ENCODE measurements around the gene ETS1.

ETS1 gene, protein sequence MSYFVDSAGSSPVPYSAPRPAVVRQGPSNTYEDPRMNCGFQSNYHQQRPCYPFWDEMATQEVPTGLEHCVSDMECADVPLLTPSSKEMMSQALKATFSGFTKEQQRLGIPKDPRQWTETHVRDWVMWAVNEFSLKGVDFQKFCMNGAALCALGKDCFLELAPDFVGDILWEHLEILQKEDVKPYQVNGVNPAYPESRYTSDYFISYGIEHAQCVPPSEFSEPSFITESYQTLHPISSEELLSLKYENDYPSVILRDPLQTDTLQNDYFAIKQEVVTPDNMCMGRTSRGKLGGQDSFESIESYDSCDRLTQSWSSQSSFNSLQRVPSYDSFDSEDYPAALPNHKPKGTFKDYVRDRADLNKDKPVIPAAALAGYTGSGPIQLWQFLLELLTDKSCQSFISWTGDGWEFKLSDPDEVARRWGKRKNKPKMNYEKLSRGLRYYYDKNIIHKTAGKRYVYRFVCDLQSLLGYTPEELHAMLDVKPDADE

DNA sequence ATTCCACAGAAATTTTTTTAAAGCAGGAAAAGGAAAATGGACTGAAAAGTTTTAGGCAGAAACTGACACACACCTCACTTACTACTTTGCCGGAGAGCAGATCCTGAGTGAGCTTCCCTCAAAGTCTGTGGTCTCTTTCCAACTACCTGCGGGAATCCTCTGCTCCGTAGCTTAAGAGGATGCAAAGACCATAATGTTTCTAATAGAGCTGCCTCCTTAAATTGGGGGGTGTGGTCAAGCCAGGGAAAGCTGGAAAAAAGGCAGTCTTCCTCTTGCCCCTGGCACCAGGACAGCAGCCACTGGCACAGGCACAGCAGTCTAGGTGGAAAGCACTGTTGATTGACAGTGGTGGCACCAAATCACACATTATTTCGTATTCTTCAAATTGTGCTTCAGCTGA is at the start of gene ETS1:
ETS1 (minus strand) TSS at position 144 of the 400 bp plus-strand sequence. CDS start 14,428 bp downstream, outside the sequence.
- DNase-seq = no peak

DNA sequence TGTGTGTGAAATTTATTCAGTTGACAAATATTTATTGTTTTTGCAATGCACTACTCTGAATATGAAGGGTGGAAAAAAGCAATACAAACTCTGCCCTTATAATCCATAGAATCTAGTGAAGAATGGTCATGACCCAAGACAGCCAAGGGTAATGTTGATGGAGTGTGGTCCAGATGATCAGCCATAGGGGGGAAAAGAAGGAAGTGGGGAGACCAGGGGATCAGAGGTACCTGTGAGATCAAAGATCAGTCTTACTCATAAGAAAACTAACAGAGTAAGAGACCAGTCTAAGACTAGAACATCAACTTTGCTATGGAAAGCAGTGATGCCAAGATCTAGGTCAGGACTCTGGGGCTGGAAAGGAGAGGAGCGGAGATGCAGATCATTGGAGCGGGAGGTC is 47.0 kb upstream of the ETS1 start:
- DNase-seq = no peak

DNA sequence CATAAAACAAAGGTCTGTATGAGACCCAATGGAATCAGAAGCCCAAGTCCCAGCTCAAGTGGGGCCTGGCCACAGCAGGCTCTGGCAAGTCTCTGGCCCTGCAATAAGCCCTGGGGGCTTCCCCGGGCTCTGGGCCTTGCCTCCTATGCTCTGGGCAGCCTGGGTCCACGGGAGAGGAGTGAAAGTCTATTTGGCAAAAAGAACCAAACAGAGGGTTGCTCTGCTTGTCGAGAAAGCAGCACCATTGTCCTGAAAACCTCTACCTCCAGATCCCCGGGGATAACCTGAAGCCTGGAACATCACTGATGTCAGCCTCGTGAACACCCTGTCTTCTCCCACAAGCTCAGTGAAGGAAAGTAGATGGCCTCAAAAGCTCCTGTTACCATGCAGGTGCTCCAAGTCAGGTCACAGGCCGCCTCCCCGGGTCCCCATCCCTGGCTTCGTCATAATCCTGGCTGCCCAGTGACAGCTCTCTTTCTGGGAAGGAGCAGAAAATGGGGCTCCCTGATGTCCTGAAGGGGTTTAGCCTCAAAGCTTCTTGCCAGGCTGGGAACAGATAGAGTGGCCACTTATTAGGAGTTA is 46.1 kb upstream of the ETS1 start:
- DNase-seq = no peak

DNA sequence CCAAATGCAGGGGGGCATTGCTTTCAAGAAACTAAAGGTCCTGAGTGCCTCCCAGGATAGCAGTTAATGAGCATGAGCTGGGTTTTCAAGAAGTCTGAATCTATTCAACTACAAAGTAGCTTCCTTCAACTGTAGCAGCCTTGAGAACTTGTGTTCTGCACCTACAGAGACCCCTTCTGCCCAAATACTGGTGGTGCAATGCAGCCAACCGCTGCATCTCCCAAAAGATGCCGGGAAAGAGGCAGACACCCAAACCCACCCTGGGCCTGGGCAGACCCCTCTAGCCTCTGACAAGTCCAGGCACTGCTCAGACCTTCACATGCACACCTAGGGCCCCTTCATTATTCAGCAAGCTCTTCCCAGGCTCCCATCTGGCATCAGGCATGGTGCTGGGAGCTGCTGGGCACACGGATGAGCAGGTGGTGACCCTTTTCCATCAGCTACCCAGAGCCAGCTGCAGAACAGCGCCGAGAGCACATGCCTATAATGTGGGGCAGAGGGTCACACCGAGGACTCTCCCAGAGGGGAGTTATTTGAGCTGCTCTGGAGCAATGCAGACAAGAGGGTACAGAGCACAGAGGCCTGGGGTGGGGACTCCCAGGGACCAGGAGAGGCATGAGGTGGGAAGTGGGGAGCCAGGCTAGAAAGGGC is 44.9 kb upstream of the ETS1 start:
- DNase-seq = peak in 4 of 56 donors; percentile 1 to 15 (median 8)

DNA sequence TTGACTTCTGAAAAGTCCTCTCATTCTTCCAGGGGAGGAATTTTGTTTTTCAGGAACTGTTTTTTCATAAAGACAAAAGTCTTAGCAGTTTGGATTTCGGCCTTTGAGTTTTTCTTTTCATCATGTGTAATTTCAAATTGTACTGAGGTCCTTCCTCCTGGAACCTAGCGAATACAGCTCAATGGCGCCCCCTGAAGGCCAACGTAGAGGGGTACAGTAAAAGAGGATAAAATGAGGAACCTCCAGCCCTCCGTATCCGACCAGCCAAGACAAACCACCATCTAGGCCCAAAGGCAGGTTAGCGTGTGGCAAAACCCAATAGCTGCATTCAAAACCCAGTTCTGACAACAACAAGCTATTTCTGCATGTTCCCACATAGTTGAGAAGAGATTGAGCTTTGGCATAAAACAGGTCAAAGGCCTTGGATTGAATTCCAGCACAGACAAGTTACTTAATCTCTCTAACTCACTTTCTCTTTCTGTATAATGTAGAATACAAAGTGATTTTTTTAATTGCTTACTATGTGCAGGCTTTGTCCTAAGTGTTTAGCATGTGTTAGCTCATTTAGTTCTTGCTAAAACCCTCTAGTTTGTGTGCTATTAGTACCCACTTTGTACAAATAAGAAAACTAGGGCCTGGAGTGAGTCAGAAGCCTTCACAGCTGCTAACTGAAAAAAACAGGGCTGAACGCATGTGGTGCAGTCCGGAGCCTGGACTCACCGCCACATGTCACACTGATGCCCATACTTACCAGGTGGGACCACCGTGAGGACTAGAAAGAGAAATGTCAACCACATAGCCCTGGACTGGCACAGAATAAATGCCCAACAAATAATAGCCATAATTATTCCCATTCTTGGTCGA is 43.2 kb upstream of the ETS1 start:
- DNase-seq = peak in 49 of 56 donors; percentile 8 to 85 (median 46)

DNA sequence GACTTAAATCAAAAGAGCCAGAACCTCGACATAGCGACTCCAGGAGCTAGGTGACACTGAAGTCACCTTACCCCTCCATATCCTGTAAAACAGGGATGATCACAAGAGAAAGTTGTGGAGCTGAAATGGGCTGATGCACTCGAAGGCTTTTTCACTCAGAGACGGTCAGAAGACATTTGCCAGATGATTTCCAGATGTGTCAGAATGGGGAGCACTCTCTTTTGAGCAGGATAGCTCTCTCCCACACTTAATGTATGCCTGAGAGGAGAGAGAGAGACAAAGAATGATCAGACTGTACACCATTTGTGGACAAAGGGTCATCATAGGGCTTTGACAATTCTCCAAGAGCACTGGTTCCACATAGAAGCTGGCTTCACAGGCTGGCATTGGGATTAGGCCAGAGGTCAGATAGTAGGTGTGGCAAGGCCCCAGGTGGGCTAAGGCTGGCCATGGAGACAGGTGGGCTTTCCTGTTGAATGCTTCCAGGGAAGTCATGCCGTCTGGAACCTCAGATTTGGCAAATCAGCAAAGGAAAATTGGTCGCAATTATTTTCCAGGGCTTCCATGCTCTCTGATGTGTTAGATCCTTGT is 42.3 kb upstream of the ETS1 start:
- no peak for DNase-seq

DNA sequence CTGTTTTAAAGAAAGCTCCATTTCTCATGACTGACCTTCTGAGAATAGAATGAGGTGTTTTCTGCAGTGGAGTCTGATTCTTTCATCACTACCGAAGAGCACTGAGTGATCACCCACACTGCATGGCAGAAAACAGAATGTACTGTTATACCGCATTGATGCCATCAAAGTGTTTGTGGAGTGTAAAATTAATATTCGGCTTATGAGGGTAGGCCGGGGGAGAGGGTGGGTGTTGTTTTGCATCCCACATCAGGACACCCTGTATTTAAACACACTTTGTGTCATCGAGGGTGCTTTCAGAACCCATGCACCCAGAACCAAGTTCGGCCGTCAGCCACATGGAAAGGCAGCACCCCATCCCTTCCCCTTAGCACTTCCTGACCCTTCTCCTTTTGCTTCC is 41.3 kb upstream of the ETS1 start:
- DNase-seq = no peak

DNA sequence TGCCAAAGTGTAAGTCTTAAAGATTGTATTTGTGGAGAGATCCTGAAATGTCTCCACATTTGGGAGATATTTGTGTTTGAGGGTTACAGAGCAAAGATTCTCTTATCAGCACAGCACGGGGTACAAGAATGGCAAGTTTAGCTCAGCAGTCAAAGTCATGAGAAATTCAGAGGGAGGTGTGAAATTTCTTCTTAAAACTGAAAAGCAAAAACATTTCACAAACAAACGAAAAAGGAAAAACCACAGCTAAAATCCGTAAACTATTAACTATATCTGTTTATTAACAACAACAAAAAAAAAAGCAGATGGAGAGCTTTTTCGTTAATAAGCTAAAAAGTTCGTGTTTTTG is 40.9 kb upstream of the ETS1 start:
- no peak for DNase-seq

DNA sequence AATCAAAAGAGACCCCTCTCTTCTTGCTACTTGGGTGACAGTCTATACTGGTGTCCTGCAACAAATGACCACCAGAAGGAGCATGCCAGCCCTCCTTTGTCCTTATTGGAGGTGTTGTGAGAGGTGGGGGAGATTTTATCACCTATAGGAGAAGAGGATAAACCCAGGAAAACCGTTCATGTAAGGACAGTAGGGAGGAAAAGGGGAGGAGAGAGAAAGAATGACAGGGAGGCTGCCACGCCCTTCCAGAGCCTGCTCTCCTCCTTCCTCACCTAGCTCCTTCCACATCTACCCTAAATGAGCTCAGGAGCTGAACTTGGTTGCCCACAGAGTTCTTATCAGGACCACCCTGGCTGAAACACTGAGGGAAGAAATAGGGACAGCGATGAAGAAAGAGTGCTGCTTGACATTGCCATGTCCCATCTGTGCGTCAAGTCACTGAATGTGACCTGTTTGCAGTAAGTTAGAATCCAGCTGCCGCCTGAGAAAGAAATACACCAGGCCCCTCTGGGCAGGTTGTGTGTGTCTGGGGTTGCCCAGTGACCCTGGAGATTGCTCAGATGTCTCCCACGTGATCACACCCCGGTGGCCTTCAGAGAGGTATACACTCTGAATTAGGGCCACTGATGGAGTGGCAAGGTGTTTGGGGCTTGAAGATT is 40.4 kb upstream of the ETS1 start:
- DNase-seq = no peak

DNA sequence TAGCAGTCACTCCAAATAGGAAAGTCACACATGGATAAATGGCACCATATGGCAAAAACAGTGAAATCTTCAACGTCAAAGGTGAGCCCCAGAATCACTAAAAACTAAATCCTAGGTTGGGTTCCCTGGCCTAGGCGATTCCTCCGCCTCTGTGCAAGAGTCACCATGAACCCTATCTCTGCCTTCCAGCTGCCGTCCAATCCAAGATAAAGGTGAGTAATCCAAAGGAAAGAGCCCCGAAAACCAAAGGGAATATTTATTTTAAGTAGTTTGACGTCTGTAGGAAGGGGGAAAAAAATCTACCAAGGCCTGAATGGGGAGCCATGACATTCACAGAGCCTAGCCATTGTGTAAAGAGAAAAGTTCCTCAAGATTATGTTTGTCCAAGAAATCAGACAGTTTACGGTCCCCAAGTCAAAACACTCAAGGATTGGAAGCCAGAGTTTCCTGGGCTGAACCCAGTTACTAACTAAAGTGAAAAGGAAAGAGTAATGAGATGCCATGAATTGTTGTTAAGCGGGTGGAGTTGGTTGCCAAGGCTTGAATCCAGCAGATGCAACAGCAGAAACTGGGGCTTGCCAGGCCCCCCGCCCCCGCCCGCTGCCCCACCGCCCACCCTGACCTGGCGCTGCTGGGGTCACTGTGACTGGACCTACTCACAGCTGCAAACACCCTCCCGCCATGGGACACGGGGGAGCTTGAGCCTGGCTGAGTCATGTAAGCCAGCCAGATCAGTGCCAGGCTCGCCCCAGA is 39.7 kb upstream of the ETS1 start:
- no peak for DNase-seq

DNA sequence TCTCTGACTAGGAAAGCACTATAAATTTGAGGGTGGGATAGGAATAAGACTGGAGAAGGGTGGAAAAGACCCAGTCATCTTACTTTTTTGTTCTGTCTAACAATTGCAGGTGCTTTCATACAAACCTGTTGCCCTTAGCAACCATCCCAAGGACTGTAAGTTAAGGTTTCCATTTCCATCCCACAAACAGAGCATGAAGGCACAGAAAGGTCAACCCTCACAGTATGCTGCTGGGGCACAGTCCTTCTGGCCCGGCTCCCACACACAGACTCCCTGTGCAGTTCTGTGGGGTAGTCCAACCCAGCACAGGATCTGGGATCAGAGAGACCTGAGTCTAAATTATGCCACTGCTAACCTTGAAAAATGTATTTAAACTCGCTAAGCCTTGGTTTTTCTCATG is 38.4 kb upstream of the ETS1 start:
- DNase-seq = no peak

DNA sequence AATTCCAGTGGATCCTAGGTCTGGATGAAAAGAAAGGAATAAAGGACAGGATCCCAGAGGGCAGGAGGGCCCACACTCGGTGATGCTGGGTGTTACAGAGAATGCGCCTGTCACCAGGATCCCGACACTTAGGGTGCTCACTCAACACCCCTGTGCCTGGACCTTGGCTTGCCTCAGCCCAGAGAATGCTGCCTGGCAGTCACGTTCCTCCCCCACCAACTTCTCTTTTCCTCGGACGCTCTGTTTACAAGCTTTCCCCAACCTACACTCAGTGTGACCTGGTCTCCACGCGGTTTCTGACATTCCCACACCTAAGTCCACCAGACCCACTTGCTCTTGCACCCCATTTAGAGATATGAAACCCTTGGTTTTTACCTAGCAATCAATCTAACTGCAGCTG is 38.0 kb upstream of the ETS1 start:
- no peak for DNase-seq

DNA sequence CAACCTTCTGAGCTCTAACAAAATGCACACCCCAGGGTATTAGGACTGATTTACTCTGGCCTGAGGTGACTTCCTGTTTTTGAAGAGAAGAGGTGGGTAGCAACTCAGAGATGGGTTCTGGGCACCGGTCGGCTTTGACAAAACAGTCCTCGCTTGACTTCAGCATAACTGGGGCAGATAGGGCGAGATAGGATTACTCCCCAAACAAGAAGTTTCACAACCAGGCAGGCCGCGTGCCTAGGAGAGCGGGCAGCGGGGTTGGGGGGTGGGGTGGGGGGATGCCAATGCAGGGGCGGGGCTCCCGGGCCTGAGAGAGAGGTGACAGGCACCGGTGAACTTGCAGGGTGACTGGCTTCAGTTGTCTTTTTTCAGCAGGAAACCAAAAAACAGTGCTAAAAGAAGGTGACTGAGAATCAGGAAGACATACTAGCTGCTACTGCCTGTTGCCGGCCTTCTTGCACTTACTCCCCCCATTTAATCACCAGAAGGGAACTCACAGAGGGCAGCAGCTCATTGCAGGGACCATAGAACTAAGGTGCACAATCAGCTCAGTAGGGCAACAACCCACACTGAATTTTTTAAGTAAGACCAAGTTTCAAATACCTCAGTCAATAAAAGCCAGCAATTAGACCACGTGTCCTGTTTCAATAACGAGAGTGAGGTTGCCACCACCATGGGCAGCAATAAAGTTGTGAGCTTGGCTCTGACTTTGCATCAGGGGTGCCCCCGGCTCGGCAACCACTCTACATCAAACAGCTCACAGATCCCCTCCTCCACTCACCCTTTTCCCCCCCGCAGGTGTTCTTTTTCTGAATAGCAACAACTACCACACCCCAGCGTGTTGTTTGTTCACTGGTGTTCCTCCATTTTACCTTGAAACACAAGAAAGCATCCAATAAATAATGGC is 37.2 kb upstream of the ETS1 start:
- no peak for DNase-seq

DNA sequence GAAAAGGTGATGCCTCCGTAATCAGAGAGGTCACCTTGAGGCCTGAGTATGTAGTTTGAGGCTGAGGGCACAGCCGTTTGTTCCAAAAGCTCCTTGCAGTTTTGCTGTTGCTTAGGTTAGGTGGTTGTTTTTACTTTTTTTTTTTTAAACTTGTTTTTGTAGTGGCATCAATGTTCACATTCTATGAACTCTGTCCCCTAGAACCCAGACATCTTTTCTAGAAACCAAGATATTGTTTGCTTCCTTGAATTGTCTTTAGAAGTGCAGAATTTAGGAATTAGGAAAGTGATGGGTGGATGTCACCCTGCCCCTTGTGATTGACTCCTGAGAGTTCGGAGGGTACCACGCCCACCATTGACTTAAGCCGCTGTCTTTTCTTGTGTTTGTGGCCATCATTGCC is 35.7 kb upstream of the ETS1 start:
- DNase-seq = no peak

DNA sequence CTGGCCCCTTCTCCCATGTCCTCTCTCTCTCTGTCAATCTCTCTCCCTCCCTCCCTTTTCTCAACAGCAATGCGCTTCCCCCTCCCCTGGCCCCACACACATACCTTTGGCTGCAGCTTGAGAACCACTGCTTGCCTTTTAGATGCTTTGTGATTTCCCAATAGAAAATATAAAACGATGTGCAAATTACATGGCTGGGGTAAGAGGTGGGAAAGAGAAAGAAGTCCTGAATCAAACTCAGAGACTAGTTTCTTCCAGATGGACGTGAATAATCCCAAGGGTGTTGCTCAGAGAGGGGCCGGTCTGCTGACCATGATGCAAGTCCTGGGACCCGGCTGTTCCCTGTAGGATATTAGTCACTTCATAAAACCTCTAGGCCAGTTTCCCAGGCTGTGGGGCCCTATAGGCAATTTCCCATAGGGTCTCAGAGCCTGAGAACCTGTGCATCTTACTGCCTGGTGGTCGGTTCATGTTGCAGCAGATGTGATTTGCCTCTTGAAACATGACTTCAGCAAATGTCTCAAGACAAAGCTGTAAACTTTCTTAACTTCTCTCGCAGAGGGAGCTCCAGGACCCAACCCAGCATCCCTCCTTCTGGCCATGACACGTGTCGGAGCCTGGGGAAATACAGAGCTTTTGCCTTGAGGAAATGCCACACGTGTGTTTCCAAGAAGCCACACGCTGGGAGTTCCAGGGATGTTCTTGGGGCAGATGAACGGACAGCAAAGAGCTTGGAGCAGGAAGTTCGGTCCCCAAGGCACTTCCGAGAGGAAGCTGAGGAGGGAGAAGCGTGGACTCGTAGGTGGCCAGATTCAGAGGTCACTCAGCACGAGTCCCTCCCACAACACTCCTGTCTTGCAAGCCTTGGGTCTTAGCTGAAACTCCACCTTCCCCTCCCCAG is 34.5 kb upstream of the ETS1 start:
- no peak for DNase-seq

DNA sequence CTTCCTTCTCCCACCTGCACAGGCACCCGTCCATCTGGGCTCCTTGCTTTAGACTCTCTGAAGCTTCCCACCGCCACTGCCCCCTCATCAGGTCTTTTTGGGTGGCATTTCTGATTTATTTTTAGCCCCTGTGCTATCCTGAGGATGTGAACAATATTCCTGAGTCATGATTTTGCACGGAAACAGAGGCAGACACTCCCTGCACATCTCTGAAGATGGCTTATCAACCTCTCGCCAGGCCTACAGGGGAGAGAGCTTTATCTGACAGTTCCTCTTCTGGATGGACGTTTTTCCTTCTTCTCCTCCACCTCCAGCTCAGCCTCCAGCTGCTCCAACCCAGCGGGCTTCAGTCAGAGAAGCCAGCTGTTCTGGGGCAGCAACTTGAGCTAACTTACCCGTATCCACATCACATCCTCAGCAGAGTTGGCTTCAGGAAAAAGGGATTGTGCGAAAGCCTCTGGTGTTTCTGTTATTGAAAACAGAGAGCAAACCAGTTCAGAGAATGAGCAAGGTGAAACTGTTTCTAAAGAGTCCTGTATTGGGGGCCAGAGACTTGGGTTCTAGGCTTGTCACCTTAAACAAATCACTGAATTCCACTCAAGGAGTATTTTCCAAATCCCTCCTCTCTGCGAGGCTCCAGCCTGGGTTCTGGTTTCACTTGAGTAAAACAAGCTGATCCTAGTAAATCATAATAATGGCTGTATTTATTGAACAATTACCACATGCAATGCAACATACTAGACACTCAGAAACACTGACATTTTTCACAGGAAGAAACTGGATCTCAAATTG is 33.1 kb upstream of the ETS1 start:
- no peak for DNase-seq
